ENCODE measurements around the gene TNIP2.
A peak's percentile ranks its signal among the peaks of the same experiment; 100 is the strongest.

The TNIP2 gene

GRCh38 chr4:2788532-2789103 is 32.5 kb upstream of the TNIP2 start:
- ATAC-seq, result peak; percentile 34; the same call in 1 of the 3 replicates

GRCh38 chr4:2788101-2788500 is 32.0 kb upstream of the TNIP2 start:
- no peak for TF ChIP-seq CREB5 (CRISPR knock-in tag; IDR thresholded peaks at IDR 0.05; ENCODE audit: low read depth)
- no peak for TF ChIP-seq ZNF70 (CRISPR knock-in tag; IDR thresholded peaks at IDR 0.05)
- no peak for TF ChIP-seq ZFP30 (CRISPR knock-in tag; IDR thresholded peaks at IDR 0.05)
- TF ChIP-seq PPARA (CRISPR knock-in tag; IDR thresholded peaks at IDR 0.05; ENCODE audit: borderline replicate concordance), result no peak
- no peak for TF ChIP-seq ZC3H10 (CRISPR knock-in tag; IDR thresholded peaks at IDR 0.05)
- no peak for TF ChIP-seq PATZ1 (CRISPR knock-in tag; IDR thresholded peaks at IDR 0.05; ENCODE audit: borderline replicate concordance)
- no peak for TF ChIP-seq SNAI2 (CRISPR knock-in tag; IDR thresholded peaks at IDR 0.05)
- no peak for TF ChIP-seq TOX (CRISPR knock-in tag; IDR thresholded peaks at IDR 0.05; ENCODE audit: borderline replicate concordance)
- no peak for ATAC-seq

More at GRCh38 chr4:2788532-2789103, 32.5 kb upstream of the TNIP2 start:
- TF ChIP-seq SNAI2 (CRISPR knock-in tag; IDR thresholded peaks at IDR 0.05) (no peak), ZNF8 (CRISPR knock-in tag; IDR thresholded peaks at IDR 0.05) (no peak), RARB (CRISPR knock-in tag; IDR thresholded peaks at IDR 0.05) (no peak), CREB5 (CRISPR knock-in tag; IDR thresholded peaks at IDR 0.05; ENCODE audit: low read depth) (no peak), PPARA (CRISPR knock-in tag; IDR thresholded peaks at IDR 0.05; ENCODE audit: borderline replicate concordance) (no peak), ARNTL (CRISPR knock-in tag; IDR thresholded peaks at IDR 0.05; ENCODE audit: borderline replicate concordance, low read depth) (no peak), ZFP3 (CRISPR knock-in tag; IDR thresholded peaks at IDR 0.05) (no peak), CSRNP3 (CRISPR knock-in tag; IDR thresholded peaks at IDR 0.05) (no peak)

GRCh38 chr4:2787230-2788100 is 31.3 kb upstream of the TNIP2 start:
- ATAC-seq, result no peak
- TF ChIP-seq ARNTL (CRISPR knock-in tag; IDR thresholded peaks at IDR 0.05; ENCODE audit: borderline replicate concordance, low read depth), result no peak
- no peak for TF ChIP-seq CREB5 (CRISPR knock-in tag; IDR thresholded peaks at IDR 0.05; ENCODE audit: low read depth)
- TF ChIP-seq OSR1 (CRISPR knock-in tag; IDR thresholded peaks at IDR 0.05), result no peak
- TF ChIP-seq TSHZ2 (CRISPR knock-in tag; IDR thresholded peaks at IDR 0.05), result no peak
- TF ChIP-seq ZC3H10 (CRISPR knock-in tag; IDR thresholded peaks at IDR 0.05), result no peak
- TF ChIP-seq ESRRG (CRISPR knock-in tag; IDR thresholded peaks at IDR 0.05), result no peak
- TF ChIP-seq CSDC2 (CRISPR knock-in tag; IDR thresholded peaks at IDR 0.05), result no peak
- TF ChIP-seq ZNF8 (CRISPR knock-in tag; IDR thresholded peaks at IDR 0.05), result no peak
- no peak for TF ChIP-seq SNAI2 (CRISPR knock-in tag; IDR thresholded peaks at IDR 0.05)
- TF ChIP-seq RARB (CRISPR knock-in tag; IDR thresholded peaks at IDR 0.05), result no peak
- TF ChIP-seq ISL1 (CRISPR knock-in tag; IDR thresholded peaks at IDR 0.05), result no peak
- no peak for TF ChIP-seq ZFP3 (CRISPR knock-in tag; IDR thresholded peaks at IDR 0.05)
- TF ChIP-seq ZNF565 (CRISPR knock-in tag; conservative IDR thresholded peaks at IDR 0.05; ENCODE audit: low read depth), result no peak
- no peak for TF ChIP-seq TCF4 (CRISPR knock-in tag; IDR thresholded peaks at IDR 0.05; ENCODE audit: borderline replicate concordance)
- no peak for TF ChIP-seq TOX (CRISPR knock-in tag; IDR thresholded peaks at IDR 0.05; ENCODE audit: borderline replicate concordance)
- no peak for TF ChIP-seq CSRNP3 (CRISPR knock-in tag; IDR thresholded peaks at IDR 0.05)
- TF ChIP-seq PATZ1 (CRISPR knock-in tag; IDR thresholded peaks at IDR 0.05; ENCODE audit: borderline replicate concordance), result no peak

Measured in SK-N-SH treated with all-trans-retinoic acid at 6 μM for 48 hours (cell line).